ENCODE measurements around the gene SET.

- TF ChIP-seq POLR2A (IDR thresholded peaks at IDR 0.05) (no peak), CTCF (IDR thresholded peaks at IDR 0.05) (no peak)
Observed at GRCh38 chr9:128707446-128707845, 18.4 kb downstream of the SET start.
